Measurements from ENCODE around the gene IGFL2. TPM values are rescaled to one million over a fixed set of nuclear protein-coding genes. Genes with fewer than 3 reads are reported as not detected.

Gene IGFL2
- total and polyA plus RNA-seq, 4 donors: 0.08 TPM; not detected in 3

GRCh38 chr19:46107371-46107770, 40.7 kb upstream of the IGFL2 start:
- no peak for TF ChIP-seq SP1 (IDR thresholded peaks at IDR 0.05)
- TF ChIP-seq RXRA (IDR thresholded peaks at IDR 0.05): no peak
- TF ChIP-seq ZBTB33 (IDR thresholded peaks at IDR 0.05): no peak
- no peak for TF ChIP-seq REST (IDR thresholded peaks at IDR 0.05)
- no peak for TF ChIP-seq HNF4G (IDR thresholded peaks at IDR 0.05)
- no peak for TF ChIP-seq MAX (IDR thresholded peaks at IDR 0.05)
- no peak for TF ChIP-seq TAF1 (conservative IDR thresholded peaks at IDR 0.05)
- TF ChIP-seq CTCF (IDR thresholded peaks at IDR 0.05; ENCODE audit: low read depth, low read length, missing input control): no peak
- TF ChIP-seq NR2F2 (IDR thresholded peaks at IDR 0.05): no peak
- no peak for TF ChIP-seq YY1 (IDR thresholded peaks at IDR 0.05)
- TF ChIP-seq FOXA1 (IDR thresholded peaks at IDR 0.05): no peak
- no peak for TF ChIP-seq HNF4A (conservative IDR thresholded peaks at IDR 0.05)
- no peak for TF ChIP-seq GABPA (IDR thresholded peaks at IDR 0.05 in 1 of 2, conservative IDR thresholded peaks at IDR 0.05 in 1 of 2)
- TF ChIP-seq RAD21 (IDR thresholded peaks at IDR 0.05): no peak
- TF ChIP-seq ATF3 (IDR thresholded peaks at IDR 0.05): no peak
- TF ChIP-seq EGR1 (IDR thresholded peaks at IDR 0.05; ENCODE audit: low read depth in 2 of 2): no peak
- no peak for TF ChIP-seq JUND (IDR thresholded peaks at IDR 0.05)
- no peak for TF ChIP-seq FOXA2 (IDR thresholded peaks at IDR 0.05)
- Histone ChIP-seq H3K4me1 (ENCODE audit: control insufficient read depth in 4 of 4, insufficient read depth in 4 of 4, low read length in 3 of 4) (no peaks in the 10 kb centered on the region), H3K27me3 (ENCODE audit: control insufficient read depth in 4 of 4, insufficient read depth in 4 of 4, low read length in 3 of 4) (no peaks in the 10 kb centered on the region), H3K9me3 (ENCODE audit: control insufficient read depth in 4 of 4, low read length in 3 of 4) (no peaks in the 10 kb centered on the region), H3K4me3 (ENCODE audit: low read depth in 1 of 3, low read length in 3 of 3) (no peak overlapping the region), H3K27ac (ENCODE audit: low read depth in 1 of 2, low read length in 2 of 2) (no peak overlapping the region), H3K9ac (ENCODE audit: low read depth in 1 of 2, low read length in 2 of 2) (no peak overlapping the region), H3K36me3 (ENCODE audit: control insufficient read depth in 4 of 4, insufficient read depth in 3 of 4, low read depth in 1 of 4, low read length in 3 of 4) (no peaks in the 10 kb centered on the region)
- WGBS: 70% methylated on average over 6 of the region's 6 CpGs
- DNase-seq (ENCODE audit: low spot score): no peak
